A172 (cell line): ENCODE results near the gene KLHL22. TPM values are rescaled to one million over a fixed set of nuclear protein-coding genes. Genes with fewer than 3 reads are reported as not detected.
"Not testable (repeated sequence)": the region's sequence is repeated elsewhere in the genome, so short reads cannot be mapped to it uniquely, and the experiment has no call there.

Experiments used
- DNase-seq: peaks from one replicate; pipeline ENCODE4 v3.0.0-alpha.2; 2015; ENCODE audit warnings: low spot score
- total RNA-seq: library from RNA; depleted of rRNA; stranded (reverse); fragments of >200 nt; shearing (Covaris generic); gene quantifications from 2 replicates; pipeline ENCODE4 v1.2.3, GENCODE V29; 2014; rRNA removed

Gene KLHL22
- total RNA-seq, 1 experiment from 2014 or later, result 12.0 TPM

DNA sequence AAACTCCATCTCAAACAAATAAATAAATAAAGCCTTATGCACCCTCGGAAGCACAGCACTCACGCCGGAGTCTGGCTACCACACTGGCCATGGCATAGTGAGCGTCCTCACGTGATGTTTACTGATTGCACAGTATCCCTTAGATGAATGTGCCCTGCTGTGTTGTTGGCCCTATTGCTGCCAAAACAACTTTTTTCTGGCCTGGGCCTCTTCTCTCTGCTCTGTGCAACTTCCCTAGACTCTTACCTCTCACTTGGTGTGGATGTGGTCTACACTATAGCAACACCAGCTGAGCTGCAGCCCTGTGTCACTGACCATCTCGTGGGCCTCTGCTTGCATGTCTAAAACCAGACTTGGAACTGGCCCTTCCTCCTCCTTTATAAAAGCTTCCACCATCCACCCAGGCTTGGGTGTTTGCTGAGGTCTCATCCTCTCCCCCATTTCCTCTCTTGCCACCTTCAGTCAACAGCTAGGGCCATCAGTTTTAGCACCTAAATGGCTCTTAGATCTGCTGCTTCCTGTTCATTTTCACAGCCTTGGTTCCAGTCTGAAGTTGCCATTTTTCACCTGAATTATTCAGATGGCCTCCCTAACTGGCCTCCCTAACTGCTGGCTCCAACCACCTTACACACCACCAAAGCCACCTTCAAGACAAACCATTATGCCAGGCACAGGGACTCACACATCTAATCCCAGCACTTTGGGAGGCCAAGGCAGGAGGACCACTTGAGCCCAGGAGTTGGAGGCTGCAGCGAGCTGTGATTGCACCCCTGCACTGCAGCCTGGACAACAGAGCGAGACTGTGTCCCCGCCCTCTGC, 92.4 kb downstream of the KLHL22 start:
- DNase-seq, result no peak

DNA sequence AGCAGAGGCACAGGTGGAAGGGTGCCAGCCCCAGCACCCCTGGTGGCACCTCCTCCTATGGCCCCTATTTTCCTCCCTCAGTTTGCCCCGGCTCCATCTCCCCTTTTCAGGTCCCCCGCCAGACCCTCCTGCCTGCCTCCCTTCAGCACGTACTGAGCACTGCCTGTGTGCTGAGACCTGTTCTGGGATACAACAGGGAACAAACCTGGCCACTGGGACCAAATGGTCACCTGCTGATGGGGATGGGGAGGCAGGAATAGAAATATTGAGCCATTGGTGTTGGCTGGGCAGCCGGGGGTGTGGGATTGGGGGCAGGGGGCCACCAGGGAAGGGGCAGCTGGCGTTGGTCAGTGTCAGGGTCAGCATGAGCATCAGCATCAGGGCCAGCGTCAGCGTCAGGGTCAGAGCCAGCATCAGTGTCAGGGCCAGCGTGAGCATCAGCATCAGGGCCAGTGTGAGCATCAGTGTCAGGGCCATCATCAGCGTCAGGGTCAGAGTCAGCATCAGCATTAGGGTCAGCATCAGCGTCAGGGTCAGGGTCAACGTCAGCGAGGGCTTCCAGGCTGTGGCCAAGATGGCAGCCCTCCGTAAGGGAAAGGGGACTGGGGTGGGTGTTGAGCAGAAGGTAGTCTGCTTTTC, 94.1 kb downstream of the KLHL22 start:
- no peak for DNase-seq

DNA sequence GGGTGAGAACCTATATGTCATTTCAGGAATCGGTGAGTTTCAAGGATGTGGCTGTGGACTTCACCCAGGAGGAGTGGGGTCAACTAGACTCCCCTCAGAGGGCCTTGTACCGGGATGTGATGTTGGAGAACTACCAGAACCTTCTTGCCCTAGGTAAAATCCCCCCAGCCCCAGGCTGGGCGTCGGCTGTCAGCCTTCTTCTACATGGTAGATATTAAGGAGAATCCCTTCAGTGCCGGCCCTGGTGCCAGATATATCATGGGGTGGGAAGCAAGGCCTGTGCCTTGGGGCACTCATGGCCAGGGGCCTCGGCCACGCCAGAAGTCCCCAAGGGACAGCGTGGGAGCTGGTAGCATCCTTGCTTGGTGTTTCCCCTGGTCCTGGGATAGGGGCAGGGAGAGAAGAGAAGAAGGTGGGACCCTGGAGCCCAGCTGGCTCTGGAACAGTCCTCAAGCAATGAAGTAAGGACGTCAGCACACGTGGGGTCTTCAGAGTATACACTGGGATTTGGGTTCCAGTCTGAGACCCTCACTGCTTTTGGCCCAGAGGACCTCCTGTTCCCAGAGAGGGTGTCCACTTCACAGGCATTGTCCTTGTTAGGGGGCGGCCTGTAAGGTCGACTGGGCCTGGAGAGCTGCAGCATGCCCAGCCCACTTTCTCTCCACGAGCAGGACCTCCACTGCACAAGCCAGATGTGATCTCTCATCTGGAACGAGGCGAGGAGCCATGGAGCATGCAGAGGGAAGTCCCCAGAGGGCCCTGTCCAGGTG, 94.8 kb downstream of the KLHL22 start:
- DNase-seq, result no peak

DNA sequence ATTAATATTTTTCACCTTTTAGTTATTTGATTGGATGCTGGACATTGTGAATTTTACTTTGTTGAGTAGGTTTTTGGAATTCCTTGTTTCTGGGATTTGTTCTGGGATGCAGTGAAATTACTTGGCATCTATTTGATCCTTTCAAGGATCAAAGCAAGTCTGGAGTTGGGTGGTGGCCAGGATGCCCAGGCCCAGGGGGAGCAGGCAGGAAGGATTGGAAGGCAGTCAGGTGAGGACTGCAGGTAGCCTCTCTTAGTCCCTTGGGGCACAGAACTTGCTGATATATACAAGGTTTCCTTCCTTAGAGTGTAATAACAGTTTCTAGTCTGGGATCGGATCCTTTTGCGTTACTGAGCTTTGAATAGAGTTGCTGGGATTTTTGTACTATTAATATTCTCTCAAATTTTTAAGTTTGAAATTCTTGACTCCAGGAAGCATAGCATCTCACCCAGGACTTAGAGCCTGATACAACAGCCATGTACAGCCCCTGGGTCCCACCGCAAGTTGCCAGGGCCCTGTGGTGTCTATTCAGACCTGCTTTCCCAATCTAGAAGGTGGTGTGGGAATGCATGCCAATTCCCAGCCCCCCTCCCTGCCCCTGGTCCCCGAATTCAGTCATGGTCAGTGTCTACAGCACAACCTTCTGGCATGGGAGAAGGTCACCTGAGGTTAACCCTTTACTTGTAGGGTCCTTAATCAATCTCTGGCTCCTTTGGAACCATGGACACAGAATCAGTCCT, 95.6 kb downstream of the KLHL22 start:
- DNase-seq, result no peak

DNA sequence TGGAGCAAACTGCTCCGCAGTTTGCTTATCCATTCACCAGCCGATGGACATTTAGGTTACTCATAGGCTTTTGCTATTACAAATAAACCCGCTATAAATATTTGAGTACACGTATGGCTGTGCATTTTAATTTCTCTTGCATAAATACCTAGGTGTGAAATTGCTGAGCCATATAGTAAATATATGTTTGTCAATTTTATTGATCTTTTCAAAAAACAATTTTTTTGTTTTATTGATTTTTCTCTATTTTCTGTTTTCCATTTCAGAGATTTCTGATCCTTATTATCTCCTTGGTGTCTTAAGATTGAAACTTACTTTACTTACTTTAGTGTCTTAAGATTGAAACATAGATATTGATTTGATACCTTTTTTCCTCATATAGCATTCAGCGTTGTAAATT, 97.2 kb downstream of the KLHL22 start:
- no peak for DNase-seq

DNA sequence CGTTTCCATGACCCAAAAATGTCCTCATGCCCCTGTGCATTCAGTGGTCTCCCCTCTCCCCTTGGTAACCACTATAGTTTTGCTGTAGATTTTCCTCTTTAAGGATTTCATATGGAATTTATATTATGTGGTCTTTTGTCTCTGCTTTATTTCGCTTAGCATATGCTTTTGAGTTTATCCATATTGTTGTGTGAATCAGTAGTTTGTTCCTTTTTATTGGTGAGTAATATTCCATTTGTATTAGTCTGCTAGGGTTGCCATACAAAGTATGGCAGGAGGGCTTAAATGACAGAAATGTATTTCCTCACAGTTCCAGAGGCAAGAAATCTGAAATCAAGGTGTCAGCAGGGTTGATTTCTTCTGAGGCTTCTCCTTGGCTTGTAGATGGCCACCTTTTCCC, 98.1 kb downstream of the KLHL22 start:
- no peak for DNase-seq

DNA sequence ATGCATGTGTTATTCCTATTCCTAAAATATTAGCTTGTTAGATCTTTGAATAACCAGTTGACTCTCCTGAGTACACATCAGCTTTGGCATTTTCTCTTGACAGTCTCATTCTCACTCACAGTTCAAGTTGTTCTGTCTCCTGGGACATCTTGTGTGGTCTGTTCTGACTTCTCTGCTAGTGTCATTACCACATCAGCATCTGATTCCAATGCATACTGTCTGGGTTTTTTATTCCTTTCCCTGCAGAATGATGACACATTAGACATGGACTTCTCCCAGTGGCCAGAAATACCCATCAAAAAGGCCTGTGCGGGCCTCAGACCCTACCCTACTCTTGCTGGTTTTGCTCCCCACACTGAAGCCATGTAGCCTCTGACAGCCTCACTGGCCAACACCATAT, 99.0 kb downstream of the KLHL22 start:
- DNase-seq, result no peak

DNA sequence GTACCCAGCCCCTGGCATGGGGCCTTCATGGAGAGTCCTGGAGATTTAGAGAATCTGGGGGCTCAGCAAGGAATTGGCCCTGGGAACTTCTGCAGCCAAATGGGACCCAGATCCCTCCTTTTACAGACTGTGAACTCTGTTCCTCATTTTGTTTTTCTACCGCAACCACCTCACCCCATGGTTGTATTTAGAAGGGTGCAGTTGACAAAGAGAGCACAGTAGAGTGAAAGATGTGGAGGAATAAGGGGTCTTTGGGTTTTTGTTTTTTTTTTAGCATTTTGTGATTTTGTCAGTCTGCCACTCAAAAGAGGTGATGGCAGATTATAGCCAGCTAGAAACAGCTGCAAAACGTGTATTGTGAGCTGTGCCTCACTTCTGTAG, 99.7 kb downstream of the KLHL22 start:
- no peak for DNase-seq

DNA sequence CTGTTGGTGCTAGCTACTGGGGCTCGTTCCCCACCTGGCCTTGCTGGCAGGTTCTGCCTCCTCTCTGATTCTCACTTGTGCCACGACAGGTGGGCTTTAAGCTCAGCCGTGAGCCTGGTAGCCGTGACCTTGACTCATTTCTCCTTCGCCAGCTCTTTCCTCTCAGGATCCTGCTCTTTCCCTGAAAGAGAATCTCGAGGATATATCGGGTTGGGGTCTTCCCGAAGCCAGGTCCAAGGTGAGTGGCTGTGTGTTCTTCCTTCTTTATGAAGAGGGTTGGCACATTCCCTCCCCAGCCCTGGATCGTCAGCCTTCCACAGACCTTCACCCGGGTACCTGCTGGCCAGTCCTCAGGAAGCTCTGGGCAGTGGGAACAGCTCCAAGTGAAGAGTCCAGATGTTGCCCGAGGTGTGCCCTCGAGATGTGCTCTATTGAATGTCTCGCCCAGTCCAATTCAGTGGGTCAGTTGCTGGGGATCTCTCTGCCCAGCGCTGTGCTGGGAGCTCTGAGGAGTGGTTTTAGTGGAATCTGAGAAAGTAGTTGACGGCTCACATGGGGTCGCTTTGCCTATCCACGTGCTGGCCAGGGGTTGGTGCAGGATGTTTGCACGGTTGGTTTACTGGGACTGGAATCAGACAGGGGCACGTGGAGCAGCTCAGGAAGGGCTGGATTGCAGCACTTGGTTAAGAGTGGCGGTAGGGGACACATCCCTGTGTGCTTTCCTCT, 100.3 kb downstream of the KLHL22 start:
- no peak for DNase-seq

DNA sequence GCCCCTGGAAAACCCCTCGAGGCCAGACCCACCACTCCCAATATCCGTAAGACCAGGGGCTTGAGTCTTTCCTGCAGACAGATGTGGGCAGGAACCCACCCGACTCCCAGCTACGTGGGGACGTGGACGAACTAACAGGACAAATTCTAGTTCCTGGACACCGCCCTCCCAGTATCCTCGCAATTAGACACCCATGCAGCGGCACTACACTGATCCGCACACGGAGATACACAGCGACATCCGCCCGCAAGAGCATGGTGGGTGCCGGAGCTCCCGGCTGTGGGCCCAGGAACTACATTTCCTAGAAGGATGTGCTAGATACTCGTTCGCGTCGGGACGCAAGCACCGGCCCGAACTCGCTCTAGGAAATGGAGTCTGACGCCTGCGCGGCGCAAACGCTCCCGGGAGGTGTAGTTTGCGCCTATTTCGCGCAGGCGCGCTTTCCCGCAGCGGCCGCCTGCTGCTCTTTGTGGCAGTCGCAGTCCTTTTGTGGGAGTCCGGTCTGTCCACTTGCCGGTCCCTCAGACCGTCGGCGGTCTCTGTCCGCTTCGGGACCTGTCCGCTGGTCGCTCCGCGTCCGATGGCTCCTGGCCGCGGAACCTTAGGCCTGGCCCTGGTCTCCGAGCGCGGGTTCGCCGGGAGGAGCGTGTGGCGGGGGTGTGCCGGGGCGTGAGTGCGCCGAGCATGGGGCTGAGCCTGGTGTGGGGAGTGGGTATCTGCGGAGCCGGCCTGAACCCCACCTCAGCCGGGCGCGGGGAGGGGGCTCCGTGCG, 101.7 kb downstream of the KLHL22 start, which contains the start of gene ZNF74:
Gene ZNF74 (plus strand): TSS at position 447 of the 772 bp plus-strand sequence. CDS start 478 bp downstream, outside the sequence.
- DNase-seq, result peak; percentile 68

DNA sequence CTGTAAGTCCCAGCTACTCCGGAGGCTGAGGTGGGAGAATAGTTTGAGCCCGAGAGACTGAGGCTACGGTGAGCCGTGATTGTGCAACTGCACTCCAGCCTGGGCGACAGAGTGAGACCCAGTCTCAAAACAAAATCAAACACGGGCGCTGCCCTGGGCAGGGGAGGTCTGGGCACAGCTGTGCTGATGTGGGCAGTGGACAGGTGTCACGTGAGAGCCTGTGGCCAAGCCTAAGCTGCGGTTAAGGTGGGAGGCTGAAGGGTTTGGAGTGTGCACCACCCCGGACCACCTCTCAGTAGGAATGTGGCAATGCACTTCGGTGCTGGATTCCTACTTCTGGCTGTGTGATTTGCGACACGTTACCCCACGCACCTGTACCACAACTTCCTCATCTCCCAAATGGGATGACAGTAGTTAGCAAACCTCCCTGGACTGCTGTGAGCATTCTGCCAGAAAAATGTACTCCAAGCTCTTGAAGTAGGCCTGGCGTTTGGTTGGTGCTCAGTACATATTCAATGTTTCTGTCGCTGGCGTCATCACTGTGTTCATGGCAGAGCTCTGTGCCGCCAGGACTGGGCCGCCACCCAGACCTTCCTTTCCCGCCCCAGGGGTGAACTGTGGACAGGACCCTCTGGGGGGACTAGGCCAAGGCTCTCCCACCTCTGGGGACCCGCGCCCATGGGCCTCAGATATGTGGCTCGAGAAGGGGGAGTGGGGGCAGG, 102.5 kb downstream of the KLHL22 start:
- no peak for DNase-seq

DNA sequence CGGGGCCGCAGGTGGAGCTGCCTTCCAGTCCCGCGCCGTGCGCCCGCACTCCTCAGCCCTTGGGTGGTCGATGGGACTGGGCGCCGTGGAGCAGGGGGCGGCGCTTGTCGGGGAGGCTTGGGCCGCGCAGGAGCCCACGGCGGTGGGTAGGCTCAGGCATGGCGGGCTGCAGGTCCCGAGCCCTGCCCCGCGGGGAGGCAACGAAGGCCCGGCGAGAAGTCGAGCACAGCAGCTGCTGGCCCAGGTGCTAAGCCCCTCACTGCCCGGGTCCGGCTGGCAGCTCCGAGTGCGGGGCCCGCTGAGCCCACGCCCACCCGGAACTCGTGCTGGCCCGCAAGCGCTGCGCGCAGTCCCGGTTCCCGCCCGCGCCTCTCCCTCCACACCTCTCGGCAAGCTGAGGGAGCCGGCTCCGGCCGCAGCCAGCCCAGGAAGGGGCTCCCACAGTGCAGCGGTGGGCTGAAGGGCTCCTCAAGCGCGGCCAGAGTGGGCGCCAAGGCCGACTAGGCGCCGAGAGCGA, 103.2 kb downstream of the KLHL22 start:
- not testable (repeated sequence) for DNase-seq

Other genes with a start within 250 kb of the KLHL22 start
- gene RTN4R, start 227.5 kb downstream of the KLHL22 start, total RNA-seq, result 10.9 and 15.6 TPM in 2 replicates
- 43.7 and 48.2 TPM in 2 replicates for gene DGCR6L, start 175.7 kb downstream of the KLHL22 start, total RNA-seq
- gene ZNF74, start 101.6 kb downstream of the KLHL22 start, total RNA-seq, result 8.5 and 10.8 TPM in 2 replicates
- 38.2 and 46.6 TPM in 2 replicates for gene SCARF2, start 58.0 kb downstream of the KLHL22 start, total RNA-seq
- 24.7 and 29.7 TPM in 2 replicates for gene MED15, start 11.8 kb upstream of the KLHL22 start, total RNA-seq